GM19023 (cell line): ENCODE results near the gene SHC1.

Experiments
- ATAC-seq: cut with Tn5 transposase; IDR thresholded peaks from one replicate; pipeline ENCODE4 v1.9.1; 2021; ENCODE audit warnings: mild to moderate bottlenecking, moderate library complexity; ENCODE audit not compliant: unreplicated experiment

The SHC1 gene

DNA sequence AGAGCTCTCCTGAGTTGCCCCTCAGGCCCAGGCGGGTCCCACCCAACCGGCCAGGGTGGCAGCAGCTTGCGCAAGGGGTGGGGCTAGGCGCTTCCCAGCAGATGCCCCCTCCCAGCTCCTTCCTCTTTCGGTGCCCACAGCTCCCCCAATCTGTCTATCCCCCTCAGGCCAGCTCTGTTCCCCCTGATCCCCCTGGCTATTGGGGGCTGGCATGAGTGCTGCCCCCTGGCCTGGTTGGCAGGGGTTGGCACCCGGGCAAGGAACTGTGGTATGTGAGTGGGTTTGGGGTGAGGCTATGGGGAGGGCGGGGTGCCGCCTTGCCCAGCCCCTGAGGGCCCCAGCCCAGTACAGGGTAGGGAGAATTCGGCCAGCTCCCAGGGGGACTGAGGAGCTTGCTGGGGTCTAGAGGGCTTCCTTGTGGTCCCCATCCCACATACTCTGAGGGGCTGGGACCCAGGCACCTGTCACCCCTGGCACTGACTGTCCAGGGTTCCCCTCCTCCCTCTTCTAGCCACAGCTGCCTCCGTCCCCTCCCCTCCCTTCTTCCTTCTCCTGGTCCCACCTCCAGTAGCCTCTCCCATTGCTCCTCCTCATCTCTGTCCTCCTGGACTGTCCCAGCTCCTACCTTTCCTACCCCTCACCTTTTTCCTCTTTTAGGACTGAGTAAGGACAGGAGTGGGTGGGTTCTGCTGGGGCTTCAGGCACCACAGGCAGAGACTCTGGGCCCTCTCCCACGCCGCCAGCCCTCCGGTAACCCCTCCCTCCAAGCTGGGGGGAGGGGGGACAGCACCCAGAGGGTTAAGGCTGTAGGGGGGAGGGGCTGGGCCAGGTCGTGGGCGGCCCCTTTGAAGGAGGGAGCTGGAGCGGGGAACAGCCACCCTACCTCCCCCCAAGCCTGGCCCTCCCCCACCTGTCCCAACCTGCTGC lies 37.7 kb upstream of the SHC1 start:
- ATAC-seq, result no peak

DNA sequence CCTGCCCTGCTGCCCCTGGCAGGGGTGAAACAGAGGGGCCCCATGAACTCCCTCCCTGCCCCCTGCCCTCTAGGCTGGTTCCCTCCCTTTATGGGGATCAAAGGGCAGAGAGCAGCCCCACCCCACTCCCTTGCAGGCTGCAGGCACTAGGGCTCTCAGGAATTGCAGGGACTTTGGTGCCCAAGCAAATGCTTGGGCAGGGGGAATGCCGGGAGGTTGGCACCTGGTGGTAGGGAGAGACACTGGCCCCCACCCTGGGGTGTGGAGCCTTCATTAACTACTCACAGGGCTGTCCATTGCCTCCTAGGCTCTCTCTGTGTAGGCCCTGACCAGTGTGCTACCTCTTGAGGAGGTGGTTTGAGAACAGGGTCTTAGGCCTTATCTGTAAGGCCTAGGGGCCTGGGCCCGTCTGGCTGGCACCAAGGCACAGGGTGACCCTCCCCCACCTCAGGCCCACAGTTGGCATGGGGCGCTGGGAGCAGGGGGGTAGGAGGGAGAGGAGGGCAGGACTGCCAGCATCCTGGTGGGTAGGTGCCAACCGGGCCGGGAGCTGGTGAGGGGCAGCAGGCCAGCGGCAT lies 36.8 kb upstream of the SHC1 start:
- no peak for ATAC-seq

DNA sequence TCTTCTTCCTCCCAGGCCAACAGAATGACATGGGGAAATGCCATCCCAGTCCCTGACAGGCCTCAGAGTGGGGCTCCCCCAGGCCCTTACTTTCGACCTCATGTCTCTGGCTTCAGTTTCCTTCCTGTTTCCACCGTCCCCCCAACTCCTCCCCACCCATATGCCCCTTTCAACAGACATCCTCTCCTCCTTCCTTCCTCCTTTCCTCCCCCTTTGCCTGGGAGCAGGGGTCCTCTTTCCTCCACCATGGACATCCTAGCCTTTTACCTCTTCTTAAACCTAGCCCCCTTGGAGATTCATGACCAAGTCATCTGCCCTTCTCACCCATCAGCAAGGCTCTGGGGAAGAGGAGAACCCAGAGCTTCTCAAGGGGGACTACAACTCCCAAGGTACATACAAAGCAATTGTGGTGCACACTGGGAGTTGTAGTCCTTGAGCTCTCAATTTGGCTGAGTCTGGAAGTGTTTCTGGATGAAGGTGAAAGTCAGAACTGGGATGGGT lies 36.1 kb upstream of the SHC1 start:
- no peak for ATAC-seq

DNA sequence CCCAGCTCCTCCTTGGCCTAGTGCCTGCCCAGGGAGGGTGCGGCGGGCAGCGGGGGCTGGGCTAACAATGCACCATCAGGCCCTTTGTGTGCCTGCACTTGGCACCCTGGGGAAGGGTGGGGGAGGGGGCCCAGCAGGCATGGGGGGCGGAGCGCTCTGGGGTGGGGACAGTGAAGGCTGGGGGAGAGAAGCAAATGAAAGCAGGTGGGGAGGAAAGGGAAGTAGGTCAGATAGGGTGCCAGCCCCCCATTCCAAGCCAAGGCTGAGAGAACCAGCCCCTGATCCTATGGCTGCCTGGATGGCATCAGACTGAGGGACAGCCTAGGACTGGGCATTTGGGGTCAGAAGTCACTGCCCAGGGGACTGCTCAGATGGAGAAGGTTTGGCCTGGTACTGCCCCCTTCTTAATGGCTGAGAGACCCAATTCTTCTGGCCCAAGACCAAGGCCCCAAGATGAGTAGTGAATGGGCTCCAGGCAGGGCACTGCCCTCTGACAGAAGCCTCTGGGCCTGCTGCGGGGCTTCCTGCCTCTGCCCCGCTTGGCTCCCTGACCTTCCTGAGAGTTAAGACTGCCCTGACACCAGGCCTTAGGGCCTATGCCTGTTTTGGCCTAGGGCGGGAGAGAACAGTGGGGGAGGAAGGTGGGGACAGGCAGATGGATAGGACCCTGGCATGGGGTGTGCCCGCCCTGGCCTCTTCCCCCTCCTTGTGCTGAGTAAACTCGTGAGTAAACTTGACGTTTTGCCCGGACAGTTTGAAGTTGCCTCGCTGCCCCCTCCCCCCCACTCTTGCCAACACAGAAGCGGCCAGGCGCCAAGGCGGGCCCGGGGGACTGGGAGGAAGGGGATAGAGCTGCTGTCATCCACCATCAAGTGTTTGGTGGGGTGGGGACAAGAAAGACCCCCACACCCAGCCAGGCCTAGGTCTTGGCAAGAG lies 34.8 kb upstream of the SHC1 start:
- ATAC-seq, result no peak

DNA sequence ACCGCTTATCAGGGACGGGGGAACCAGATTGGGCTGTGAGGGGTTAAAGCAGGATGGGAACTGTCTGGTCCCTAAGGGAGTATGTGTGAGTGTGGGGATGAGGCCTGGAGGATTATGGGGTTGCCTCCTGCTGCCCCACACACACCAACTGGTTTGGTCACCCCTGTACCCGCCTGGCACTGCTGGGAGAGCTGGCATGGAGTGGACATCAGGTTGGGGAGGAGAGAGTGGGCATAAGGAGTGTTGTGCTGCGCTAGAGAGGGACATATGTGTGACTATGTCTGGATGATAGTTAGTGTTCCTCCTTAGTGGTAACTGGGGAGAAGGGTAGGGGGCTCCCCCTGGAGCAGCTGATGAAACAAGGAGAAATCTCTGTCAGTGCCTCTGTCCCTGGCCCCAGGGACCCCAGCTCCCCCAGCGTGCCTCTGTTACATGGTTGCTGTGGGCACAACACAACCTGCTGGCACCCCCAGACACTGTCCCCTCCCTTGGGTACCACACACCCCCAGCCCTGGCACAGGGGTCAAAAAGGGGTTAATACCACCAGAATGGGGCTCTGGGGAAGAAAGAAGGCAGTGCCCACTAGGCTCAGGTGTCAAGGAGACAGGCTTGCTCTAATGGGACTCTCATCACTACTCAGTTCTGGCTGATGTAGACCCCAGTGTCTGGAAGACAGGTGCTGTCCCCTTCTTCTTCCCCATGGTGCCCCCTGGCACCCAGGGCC lies 34.0 kb upstream of the SHC1 start:
- ATAC-seq, result no peak

DNA sequence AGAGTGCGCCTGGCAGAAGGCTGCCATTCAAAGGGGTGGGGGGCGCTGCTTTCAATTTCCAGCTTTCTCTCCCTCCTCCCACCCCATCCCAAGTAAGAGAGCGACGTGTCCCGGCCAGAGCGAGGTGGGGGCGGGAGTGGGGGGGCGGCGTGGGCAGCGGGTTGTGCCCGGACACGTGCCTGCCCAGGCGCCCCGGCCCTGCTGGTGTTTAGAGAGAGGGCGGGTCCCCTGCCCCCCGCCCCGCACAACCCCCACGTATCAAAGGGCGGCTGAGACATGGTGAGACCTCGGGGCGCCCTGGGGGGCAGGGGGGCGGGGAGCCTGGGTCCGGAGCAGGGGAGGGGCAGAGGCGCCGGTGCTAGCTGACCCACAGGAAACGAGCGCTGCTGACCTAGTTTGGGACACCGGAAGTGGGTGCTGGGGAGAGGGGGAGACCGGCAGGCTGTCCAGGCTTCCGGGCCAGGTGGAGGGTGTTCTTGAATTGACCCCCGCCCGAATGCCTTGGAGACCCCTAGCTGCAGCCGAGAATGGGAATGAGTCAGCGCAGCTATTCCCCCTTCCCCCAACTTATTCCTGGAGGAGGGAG lies 33.3 kb upstream of the SHC1 start:
- no peak for ATAC-seq

DNA sequence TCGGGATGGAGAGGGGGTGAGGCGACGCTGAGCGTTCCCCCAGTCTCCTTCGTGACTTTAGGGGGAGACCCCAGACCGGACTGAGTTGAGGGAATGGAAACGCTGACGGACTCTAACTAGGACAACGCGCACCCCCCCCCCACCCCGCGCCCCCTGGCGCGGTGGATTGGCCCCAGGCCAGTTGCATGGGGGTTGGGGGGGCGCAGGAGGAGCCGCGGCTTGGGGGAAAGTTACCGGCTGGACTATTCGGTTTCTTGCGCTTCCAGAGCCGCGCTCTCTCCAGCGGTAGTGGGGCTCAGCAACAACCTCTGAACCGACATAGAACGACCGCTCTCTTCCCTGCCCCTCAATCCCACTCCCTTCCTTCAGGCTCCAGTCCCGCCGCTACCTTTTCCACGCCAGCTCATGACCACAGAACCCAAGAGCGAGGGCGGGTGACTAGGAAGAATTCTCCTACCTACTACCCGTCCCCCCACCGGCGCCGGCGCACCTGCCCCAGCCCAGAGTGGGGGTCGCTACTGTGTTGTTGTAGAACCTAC lies 32.7 kb upstream of the SHC1 start:
- no peak for ATAC-seq

DNA sequence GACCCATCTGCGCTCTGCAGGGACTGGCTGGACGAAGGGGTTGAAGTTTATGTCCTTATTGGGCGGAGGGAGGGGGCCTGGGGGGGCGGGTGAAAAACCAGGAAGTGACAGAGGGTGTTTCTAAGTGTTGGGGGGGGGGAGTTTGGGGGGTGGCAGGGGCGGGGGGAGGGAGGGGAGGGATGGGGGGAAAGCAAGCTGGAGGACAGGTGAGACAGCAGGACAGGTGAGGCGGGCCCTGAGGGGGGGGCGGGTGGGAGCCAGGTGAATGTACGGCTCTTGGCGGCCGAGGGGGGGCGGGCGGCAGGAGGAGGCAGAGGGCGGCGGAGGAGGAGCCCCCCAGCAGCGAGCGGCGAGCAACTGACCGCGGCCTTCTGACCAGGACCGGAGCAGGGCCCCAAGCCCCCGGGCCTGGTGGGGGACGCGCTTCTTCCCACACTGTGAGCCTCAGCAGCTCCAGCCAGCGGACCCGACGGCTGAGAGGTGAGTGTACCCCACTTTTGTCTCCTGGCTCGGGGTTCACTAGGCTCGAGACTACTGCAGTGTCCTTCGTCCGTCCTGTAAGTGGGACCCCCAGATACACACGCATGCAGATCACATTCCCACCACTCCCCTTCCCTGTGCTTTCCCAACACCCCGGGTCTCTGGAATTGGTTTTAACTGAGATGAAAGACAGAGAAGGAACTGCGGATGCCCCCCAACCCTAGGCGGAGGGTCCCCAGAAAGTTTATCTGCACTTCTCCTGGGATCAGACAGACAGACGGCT lies 32.1 kb upstream of the SHC1 start, which contains the start of gene ZBTB7B:
ZBTB7B (plus strand) TSS at position 339 of the 763 bp plus-strand sequence. CDS start 11,859 bp downstream, outside the sequence.
- peak; percentile 5 for ATAC-seq

DNA sequence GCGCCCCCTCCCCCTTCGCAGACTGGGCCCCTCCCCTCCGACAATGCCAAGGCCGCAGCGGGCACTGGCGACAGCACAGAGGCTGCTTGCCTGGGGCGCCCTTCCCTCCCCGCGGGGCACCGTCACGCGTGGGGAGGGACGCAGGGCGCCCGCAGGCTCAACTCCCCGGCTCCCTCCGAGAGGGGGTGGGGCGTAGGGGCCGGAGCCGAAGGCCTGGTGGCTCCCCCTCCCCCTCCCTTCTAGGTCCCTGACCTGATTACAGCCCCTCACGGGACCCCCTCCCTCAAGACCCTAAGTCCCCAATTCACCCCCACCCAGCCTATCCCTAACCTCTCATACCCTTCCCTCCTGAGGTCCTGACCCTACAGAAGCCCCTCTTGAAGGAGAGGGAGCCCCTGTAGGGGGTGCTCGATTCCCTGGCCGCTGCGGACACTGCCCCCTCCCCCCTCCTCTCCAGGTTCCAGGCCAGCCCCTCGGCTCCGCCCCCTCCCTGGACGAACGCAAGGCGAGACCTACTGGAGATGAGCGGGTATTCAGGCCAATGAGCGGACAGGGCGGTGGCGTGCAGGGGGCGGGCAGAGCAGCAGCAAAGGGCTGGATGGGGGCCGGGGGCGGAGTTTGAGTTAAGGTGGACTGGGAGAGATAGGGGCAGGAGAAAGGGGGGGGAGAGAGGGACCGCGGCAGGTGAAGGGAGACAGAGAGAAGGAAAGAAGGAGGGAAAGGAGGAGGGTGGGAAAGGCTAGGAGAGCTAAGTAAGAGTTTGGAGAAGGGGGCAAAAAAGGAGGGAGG lies 31.3 kb upstream of the SHC1 start:
- peak; percentile 56 for ATAC-seq

DNA sequence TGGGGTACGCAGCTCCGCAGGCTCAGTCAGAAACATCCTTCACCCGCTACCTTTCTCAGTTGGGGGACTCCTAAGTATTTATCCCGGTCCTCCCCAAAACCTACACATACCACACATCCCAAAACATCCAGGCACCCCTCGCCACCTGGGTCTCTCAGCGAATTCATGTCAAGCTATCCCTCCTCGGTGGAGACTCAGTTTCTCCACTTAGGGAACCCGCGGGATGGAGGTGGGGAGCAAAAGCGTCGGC lies 30.8 kb upstream of the SHC1 start:
- ATAC-seq, result no peak

DNA sequence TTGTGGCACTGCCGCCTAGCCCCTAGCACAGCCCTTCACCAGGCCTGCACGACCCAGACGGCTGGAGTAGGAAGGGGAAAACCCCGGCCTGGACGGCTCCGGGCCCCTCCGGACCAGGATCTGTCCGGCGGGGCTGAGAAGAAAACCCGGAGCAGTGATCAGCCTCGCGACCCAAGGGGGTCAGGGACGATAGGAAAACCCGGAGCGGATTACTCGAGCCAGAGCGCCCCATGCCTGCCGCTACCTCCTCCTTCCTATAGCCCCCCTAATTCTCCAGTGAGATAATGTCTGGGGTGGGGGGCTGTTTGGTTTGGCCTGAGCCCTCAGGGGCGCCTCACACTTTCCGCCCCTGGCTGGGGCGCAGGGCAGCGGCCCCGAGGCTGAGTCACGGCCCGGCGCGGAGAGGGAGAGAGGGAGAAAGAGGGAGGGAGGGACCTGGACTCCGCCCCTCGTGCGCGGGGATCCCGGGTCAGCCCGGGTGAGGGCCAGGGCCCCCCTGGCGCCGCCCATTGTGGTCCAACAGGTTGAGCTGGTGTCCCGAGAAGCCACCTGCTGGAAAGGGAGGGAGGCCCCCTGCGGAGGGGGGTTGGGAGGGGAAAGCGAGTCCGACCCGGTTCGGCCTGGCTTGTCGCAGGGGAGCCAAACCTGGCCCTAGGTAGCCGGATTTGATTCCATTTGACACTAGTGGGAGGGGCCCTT lies 30.3 kb upstream of the SHC1 start:
- peak; percentile 41 for ATAC-seq

DNA sequence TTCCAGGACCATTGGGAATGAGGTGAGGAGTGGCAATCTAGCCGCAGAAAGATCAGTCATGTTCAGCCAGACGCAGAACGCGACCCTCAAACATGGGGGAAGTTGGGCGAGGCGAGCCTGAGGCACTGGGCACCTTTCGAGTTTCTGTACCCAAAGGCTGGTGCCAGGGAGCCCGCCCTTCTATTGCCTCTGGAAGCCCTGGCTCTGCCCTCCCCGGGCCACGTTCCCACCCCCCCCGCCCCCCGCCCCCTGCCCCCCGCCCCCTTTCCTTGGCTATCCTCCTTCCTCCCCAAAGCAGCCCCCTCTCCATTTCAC lies 29.8 kb upstream of the SHC1 start:
- no peak for ATAC-seq

DNA sequence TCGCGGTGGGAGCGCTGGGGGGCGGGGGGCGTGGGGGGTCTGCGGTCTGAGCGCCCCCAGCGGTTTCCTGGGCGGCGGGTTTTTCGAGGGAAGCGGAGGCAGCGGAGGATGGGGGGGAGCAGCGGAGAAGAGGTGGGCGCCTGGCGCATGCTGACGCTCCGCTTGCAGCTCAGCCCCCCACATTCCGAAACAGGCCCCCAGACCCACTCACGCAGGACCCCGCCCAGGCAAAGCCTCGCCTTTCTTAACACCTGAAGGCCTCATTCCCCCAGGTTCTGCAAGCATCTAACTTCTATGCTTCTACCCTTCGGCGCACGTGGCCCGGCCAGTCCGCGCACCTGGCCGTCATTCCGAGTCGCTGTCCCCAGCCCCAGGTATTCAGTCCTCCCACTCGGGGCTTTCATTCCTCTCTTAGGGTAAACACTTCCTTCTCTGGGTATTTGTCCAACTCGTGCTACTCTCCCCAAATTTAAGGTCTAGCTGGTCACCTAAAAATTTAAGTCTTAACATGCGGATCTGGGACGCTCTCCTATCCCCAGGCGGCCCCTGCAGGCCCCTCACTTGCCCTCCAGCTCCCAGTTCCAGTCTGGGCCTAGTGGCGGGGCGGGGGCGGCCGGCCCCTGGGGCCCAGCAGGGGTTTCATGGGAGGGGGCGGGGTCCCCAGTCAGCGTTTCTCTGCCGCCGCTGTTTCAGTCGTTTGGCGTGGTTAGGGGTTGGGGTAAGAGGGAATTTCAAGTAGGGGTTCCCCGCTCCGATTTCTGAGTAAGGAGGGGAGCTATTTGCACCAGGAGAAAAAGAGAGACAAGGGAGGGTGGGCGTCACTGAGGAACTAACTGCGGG lies 29.2 kb upstream of the SHC1 start:
- no peak for ATAC-seq

DNA sequence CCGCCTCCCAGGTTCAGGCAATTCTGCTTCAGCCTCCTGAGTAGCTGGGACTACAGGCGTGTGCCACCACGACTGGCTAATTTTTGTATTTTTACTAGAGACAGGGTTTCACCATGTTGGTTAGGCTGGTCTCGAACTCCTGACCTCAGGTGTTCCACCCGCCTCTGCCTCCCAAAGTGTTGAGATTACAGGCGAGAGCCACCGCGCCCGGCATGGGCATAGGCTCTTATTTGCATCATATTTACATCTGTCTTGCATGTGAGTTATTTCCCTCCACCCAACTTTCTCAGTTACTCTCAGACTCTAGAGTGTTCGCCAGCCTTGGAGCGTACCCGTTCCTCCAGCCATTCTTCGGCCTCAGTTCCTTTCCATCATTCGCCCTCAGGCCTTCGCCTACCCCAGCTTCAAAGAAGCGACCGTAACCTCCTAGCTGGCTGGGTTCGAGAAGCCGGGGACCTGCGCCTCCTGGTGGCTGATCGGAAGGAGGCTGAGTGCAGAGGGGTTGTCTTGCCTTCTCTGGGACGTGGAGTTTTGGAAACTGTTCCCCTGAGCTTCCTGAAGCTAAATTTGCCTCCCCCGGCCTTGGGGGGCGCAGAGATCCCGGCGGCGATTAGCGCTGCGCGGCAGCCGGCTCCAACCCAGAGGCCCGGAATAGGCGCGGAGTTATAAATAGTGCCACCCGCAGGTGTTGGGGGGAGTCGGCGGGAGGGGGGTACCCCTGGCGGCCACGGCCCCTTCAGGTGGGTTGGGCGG lies 28.4 kb upstream of the SHC1 start:
- ATAC-seq, result no peak

DNA sequence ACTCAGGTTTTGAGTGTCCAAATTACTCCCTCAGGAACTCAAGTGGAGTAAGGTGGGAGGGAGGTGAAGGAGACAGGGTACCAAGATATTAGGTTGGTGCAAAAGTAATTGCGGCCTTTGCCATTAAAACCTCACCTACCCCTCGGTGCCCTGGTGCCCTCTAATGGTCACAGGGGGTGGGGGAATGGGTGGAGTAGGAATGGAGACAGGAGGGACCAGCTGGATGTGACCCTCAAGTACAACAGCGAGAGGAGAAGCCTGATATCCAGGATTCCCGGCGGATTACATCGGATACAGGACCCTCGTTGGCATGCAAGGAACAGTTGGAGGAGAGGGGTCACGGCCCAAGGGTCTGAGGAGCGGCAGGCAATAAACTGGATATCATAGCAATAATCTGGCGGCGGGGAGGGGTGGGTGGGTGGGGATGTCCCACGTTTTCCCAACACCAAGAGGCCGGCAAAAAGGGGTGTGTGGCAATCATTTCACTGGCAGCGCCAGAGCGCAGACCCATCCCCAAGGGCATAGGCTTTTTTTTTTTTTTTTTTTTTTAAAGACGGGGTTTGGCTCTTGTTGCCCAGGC lies 27.7 kb upstream of the SHC1 start:
- no peak for ATAC-seq
